Testis (tissue), 3 donors: Measurements from ENCODE around the gene SLC22A23. TPM values are rescaled to one million over a fixed set of nuclear protein-coding genes. Genes with fewer than 3 reads are reported as not detected.

Source experiments
- DNase-seq: peaks from one replicate; pipeline ENCODE4 v3.0.0-alpha.2; 2019
- H3K27ac ChIP-seq, 2 donors: fragments of 200-600 bp; sonication (generic); one replicate each; pipeline ENCODE4 v1.5.1; 2019
- H3K27me3 ChIP-seq: fragments of 200-600 bp; sonication (generic); one replicate; pipeline ENCODE4 v1.5.1; 2019
- H3K36me3 ChIP-seq: fragments of 200-600 bp; sonication (generic); one replicate; pipeline ENCODE4 v1.5.1; 2017; ENCODE audit warnings: low read depth; ENCODE audit errors: missing control alignments
- H3K4me1 ChIP-seq: fragments of 200-600 bp; sonication (generic); one replicate; pipeline ENCODE4 v1.5.1; 2019
- H3K4me3 ChIP-seq, 2 donors: fragments of 200-600 bp; sonication (generic); one replicate each; pipeline ENCODE4 v1.5.1; 2017 to 2019
- H3K9me3 ChIP-seq: fragments of 200-600 bp; sonication (generic); one replicate; pipeline ENCODE4 v1.5.1; 2017
- CTCF ChIP-seq, 3 experiments: fragments of 450-650 bp in 2 of 3; fragments of 200-600 bp in 1 of 3; sonication (generic) in 1 of 3; IDR thresholded peaks; one replicate each; pipeline ENCODE4 v1.5.1; 2016 to 2019; ENCODE audit warnings: antibody characterized with exemption in 3 of 3, mild to moderate bottlenecking in 2 of 3, moderate library complexity in 1 of 3
- POLR2A ChIP-seq: fragments of 450-650 bp; IDR thresholded peaks from one replicate; pipeline ENCODE4 v1.6.1; 2017; ENCODE audit warnings: antibody characterized with exemption, mild to moderate bottlenecking, moderate library complexity
- WGBS, 2 donors: methylation state at CpG; one replicate each; pipeline ENCODE4 v1.1.5; 2018; 5-methylcytosine and 5-hydroxymethylcytosine counted together
- intact Hi-C: fragments of 100-400 bp; cut with DNase I; formaldehyde crosslinking; loops from one replicate; pipeline ENCODE4 v1.15.1; 2023; ENCODE audit warnings: low total_unique reads
- polyA plus RNA-seq: library from polyadenylated mRNA; stranded (reverse); fragments of 350-450 nt; fragmentation: Illumina TruSeq; extraction: RNeasy Lipid Tissue Mini Kit (QIAGEN cat#74804); gene quantifications from one replicate; pipeline ENCODE4 v1.2.3, GENCODE V29; 2014; ENCODE audit warnings: low read depth, low replicate concordance; ENCODE audit not compliant: insufficient read depth
- total RNA-seq, 2 donors: library from RNA; depleted of rRNA; stranded (reverse); fragments of >200 nt; gene quantifications; one replicate each; pipeline ENCODE4 v1.2.3, GENCODE V29; 2016

The SLC22A23 gene
- total and polyA plus RNA-seq, 3 donors from 2014 or later = 9.0 to 20.9 (median 14.9) TPM

- Histone ChIP-seq H3K27ac (no peak overlapping the region), H3K4me3 (no peak overlapping the region), H3K36me3 (no peaks in the 10 kb centered on the region), H3K27me3 (no peaks in the 10 kb centered on the region), H3K4me1 (no peaks in the 10 kb centered on the region), H3K9me3 (no peaks in the 10 kb centered on the region)
- intact Hi-C loops = no loop called here
- DNase-seq = no peak
- TF ChIP-seq POLR2A (no peak), CTCF (IDR thresholded peaks at IDR 0.05) (no peak)
- WGBS, 2 donors = 33 to 42% methylated on average over 1 of the region's 1 CpG
Measured at GRCh38 chr6:3467996-3468395, 11.1 kb upstream of the SLC22A23 start.

DNA sequence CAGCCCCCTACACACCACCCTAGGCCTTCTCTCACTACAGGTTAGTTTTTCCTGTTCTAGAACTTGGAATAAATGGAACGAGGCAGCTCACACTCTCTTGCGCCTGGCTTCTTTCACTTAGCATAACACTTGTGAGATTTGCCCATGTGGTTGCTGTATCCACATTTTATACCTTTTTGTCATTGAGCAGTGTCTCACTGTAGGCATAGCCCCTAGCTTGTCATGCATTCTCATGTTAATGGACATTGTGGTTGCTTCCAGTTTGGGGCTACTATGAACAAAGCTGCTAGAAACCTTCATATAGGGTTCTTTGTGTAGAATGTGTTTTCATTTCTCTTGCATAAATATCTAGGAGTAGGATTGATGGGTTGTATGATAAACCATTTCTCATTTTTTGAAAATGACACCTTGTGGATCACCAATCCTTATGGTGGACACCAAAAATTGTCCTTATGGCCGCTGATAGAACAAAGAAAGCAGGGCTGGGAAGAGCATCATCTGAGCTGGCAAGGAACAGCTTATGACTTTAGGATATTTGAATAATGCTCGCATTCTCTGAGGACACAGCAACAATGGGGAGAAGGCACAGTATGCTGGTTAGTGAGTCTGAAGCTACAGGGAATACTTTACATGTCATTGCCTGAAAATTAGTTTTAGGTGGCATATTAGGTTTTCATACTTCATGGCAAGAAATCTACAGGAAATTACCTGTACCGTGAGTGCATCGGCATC is 9.8 kb upstream of the SLC22A23 start:
- no peaks in the 10 kb centered on the region for H3K27me3 ChIP-seq
- 91 to 97% methylated on average over 6 of the region's 6 CpGs for WGBS, 2 donors
- no peak overlapping the region for H3K4me3 ChIP-seq
- no peaks in the 10 kb centered on the region for H3K36me3 ChIP-seq
- DNase-seq = no peak
- no peaks in the 10 kb centered on the region for H3K4me1 ChIP-seq
- intact Hi-C loops = no loop called here
- TF ChIP-seq CTCF (IDR thresholded peaks at IDR 0.05) (no peak), POLR2A (no peak)
- H3K9me3 ChIP-seq = no peaks in the 10 kb centered on the region
- no peak overlapping the region for H3K27ac ChIP-seq

- 77 to 86% methylated on average over 1 of the region's 1 CpG for WGBS, 2 donors
Measured at GRCh38 chr6:3460253-3460652, 3.4 kb upstream of the SLC22A23 start.

DNA sequence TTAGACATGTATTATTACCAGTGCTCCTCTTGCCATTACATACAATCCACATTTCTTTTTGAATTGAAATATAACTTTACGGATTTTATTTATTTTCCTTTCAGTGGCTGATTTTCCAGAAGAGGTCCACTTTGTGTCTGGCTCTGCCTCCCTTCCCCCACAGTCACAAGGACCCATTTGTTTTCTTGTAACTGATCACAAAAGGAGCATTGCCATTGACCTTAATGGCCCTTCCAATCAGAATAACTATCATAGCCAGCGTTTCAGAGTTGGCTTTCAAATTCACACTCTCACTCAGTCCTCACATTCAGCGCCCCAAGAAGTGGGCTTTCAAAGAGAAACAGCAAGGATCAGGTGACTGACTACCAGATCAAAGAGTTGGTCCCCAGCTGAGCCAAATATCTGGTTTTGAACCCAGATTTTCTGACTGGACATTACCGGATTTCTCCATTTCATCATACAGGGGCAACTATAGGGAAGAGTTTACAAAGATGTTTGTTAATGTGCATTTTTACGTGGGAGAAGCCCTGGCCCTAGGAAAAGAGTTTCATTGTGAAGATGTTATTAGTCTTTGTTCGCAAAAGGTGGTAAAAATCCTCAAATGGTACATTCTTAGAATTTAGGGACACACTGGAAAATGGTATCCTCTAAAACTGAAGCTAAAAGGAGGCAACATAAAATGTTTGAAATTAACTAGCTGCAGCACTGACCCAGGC is 2.0 kb upstream of the SLC22A23 start:
- intact Hi-C loops = loop anchor here (10.0 kb wide), 1 partner anchor 174 kb away; no protein-coding TSS in a partner anchor
- no peak for DNase-seq
- Histone ChIP-seq H3K36me3 (no peaks in the 10 kb centered on the region), H3K27ac (no peak overlapping the region), H3K4me1 (peaks cover 9% of the 10 kb centered on the region), H3K27me3 (no peaks in the 10 kb centered on the region), H3K9me3 (no peaks in the 10 kb centered on the region), H3K4me3 (no peak overlapping the region)
- whole genome bisulfite sequencing, 2 donors = 60 to 65% methylated on average over 6 of the region's 6 CpGs
- no peak for TF ChIP-seq POLR2A
- TF ChIP-seq CTCF (IDR thresholded peaks at IDR 0.05) = no peak

More at GRCh38 chr6:3460253-3460652, 3.4 kb upstream of the SLC22A23 start:
- intact Hi-C loops = no loop called here
- H3K4me1 ChIP-seq = peaks cover 8% of the 10 kb centered on the region
- no peak overlapping the region for H3K27ac ChIP-seq
- no peak for TF ChIP-seq POLR2A
- TF ChIP-seq CTCF (IDR thresholded peaks at IDR 0.05) = no peak
- H3K9me3 ChIP-seq = no peaks in the 10 kb centered on the region
- H3K36me3 ChIP-seq = no peaks in the 10 kb centered on the region
- no peaks in the 10 kb centered on the region for H3K27me3 ChIP-seq
- DNase-seq = no peak
- H3K4me3 ChIP-seq = no peak overlapping the region
